ENCODE results near the gene NAP1L5. TPM values are rescaled to one million over a fixed set of nuclear protein-coding genes. Genes with fewer than 3 reads are reported as not detected.

Gene NAP1L5
- polyA plus RNA-seq, 2 donors = 1.9 to 2.1 TPM

- Histone ChIP-seq H3K9me3 (ENCODE audit: control insufficient read depth in 2 of 2, insufficient read depth in 1 of 2, low read depth in 1 of 2, low read length in 1 of 2) (no peaks in the 10 kb centered on the region), H3K27me3 (ENCODE audit: control insufficient read depth in 1 of 2, insufficient read depth in 2 of 2, low read length in 2 of 2) (no peaks in the 10 kb centered on the region), H3K36me3 (ENCODE audit: control insufficient read depth in 2 of 2, insufficient read depth in 2 of 2, low read length in 1 of 2) (peaks cover 2 to 3% of the 10 kb centered on the region in 2 donors), H3K27ac (ENCODE audit: low read depth in 2 of 2, low read length in 1 of 2) (no peak overlapping the region), H3K4me1 (ENCODE audit: control insufficient read depth in 2 of 2, insufficient read depth in 2 of 2, low read length in 1 of 2) (no peaks in the 10 kb centered on the region), H3K4me3 (ENCODE audit: low read depth in 1 of 2, low read length in 2 of 2) (no peak overlapping the region)
- WGBS, 2 donors = 84 to 94% methylated on average over 1 of the region's 1 CpG
These were observed 12.4 kb upstream of the NAP1L5 start for GRCh38 chr4:88709989-88710388.

GRCh38 chr4:88706574-88706973, 8.9 kb upstream of the NAP1L5 start:
- no peaks in the 10 kb centered on the region for H3K4me1 ChIP-seq (ENCODE audit: control insufficient read depth in 2 of 2, insufficient read depth in 2 of 2, low read length in 1 of 2)
- no peaks in the 10 kb centered on the region for H3K9me3 ChIP-seq (ENCODE audit: control insufficient read depth in 2 of 2, insufficient read depth in 1 of 2, low read depth in 1 of 2, low read length in 1 of 2)
- H3K4me3 ChIP-seq (ENCODE audit: low read depth in 1 of 2, low read length in 2 of 2) = no peak overlapping the region
- WGBS, 2 donors = 46 to 53% methylated on average over 9 of the region's 9 CpGs
- peak overlapping the region in 1 of 2 donors; percentile 42 for H3K27ac ChIP-seq (ENCODE audit: low read depth in 2 of 2, low read length in 1 of 2)
- H3K27me3 ChIP-seq (ENCODE audit: control insufficient read depth in 1 of 2, insufficient read depth in 2 of 2, low read length in 2 of 2) = no peaks in the 10 kb centered on the region
- H3K36me3 ChIP-seq (ENCODE audit: control insufficient read depth in 2 of 2, insufficient read depth in 2 of 2, low read length in 1 of 2) = peaks cover 3 to 5% of the 10 kb centered on the region in 2 donors

- no peak overlapping the region for H3K27ac ChIP-seq (ENCODE audit: low read depth in 2 of 2, low read length in 1 of 2)
- H3K4me1 ChIP-seq (ENCODE audit: control insufficient read depth in 2 of 2, insufficient read depth in 2 of 2, low read length in 1 of 2) = no peaks in the 10 kb centered on the region
- no peak overlapping the region for H3K4me3 ChIP-seq (ENCODE audit: low read depth in 1 of 2, low read length in 2 of 2)
- H3K9me3 ChIP-seq (ENCODE audit: control insufficient read depth in 2 of 2, insufficient read depth in 1 of 2, low read depth in 1 of 2, low read length in 1 of 2) = no peaks in the 10 kb centered on the region
- no peaks in the 10 kb centered on the region for H3K27me3 ChIP-seq (ENCODE audit: control insufficient read depth in 1 of 2, insufficient read depth in 2 of 2, low read length in 2 of 2)
- H3K36me3 ChIP-seq (ENCODE audit: control insufficient read depth in 2 of 2, insufficient read depth in 2 of 2, low read length in 1 of 2) = peaks cover 3 to 5% of the 10 kb centered on the region in 2 donors
- 59 to 65% methylated on average over 3 of the region's 3 CpGs for WGBS, 2 donors
These were observed 8.3 kb upstream of the NAP1L5 start for GRCh38 chr4:88705805-88706492.

GRCh38 chr4:88705223-88705622, 7.6 kb upstream of the NAP1L5 start:
- Histone ChIP-seq H3K4me3 (ENCODE audit: low read depth in 1 of 2, low read length in 2 of 2) (no peak overlapping the region), H3K27ac (ENCODE audit: low read depth in 2 of 2, low read length in 1 of 2) (no peak overlapping the region), H3K36me3 (ENCODE audit: control insufficient read depth in 2 of 2, insufficient read depth in 2 of 2, low read length in 1 of 2) (peaks cover 1 to 5% of the 10 kb centered on the region in 2 donors), H3K27me3 (ENCODE audit: control insufficient read depth in 1 of 2, insufficient read depth in 2 of 2, low read length in 2 of 2) (no peaks in the 10 kb centered on the region), H3K4me1 (ENCODE audit: control insufficient read depth in 2 of 2, insufficient read depth in 2 of 2, low read length in 1 of 2) (no peaks in the 10 kb centered on the region), H3K9me3 (ENCODE audit: control insufficient read depth in 2 of 2, insufficient read depth in 1 of 2, low read depth in 1 of 2, low read length in 1 of 2) (no peaks in the 10 kb centered on the region)

GRCh38 chr4:88702782-88703181, 5.2 kb upstream of the NAP1L5 start:
- 85 to 89% methylated on average over 2 of the region's 2 CpGs for WGBS, 2 donors
- Histone ChIP-seq H3K27ac (ENCODE audit: low read depth in 2 of 2, low read length in 1 of 2) (no peak overlapping the region), H3K36me3 (ENCODE audit: control insufficient read depth in 2 of 2, insufficient read depth in 2 of 2, low read length in 1 of 2) (peaks cover 2 to 9% of the 10 kb centered on the region in 2 donors), H3K4me3 (ENCODE audit: low read depth in 1 of 2, low read length in 2 of 2) (no peak overlapping the region), H3K27me3 (ENCODE audit: control insufficient read depth in 1 of 2, insufficient read depth in 2 of 2, low read length in 2 of 2) (no peaks in the 10 kb centered on the region), H3K4me1 (ENCODE audit: control insufficient read depth in 2 of 2, insufficient read depth in 2 of 2, low read length in 1 of 2) (no peaks in the 10 kb centered on the region), H3K9me3 (ENCODE audit: control insufficient read depth in 2 of 2, insufficient read depth in 1 of 2, low read depth in 1 of 2, low read length in 1 of 2) (no peaks in the 10 kb centered on the region)

GRCh38 chr4:88698519-88698918, 890 bp upstream of the NAP1L5 start:
- WGBS, 2 donors = 98 to 99% methylated on average over 7 of the region's 7 CpGs
- H3K4me3 ChIP-seq (ENCODE audit: low read depth in 1 of 2, low read length in 2 of 2) = no peak overlapping the region
- no peaks in the 10 kb centered on the region for H3K4me1 ChIP-seq (ENCODE audit: control insufficient read depth in 2 of 2, insufficient read depth in 2 of 2, low read length in 1 of 2)
- H3K27ac ChIP-seq (ENCODE audit: low read depth in 2 of 2, low read length in 1 of 2) = peak overlapping the region in 1 of 2 donors; percentile 50
- peaks cover 2 to 6% of the 10 kb centered on the region in 2 donors for H3K36me3 ChIP-seq (ENCODE audit: control insufficient read depth in 2 of 2, insufficient read depth in 2 of 2, low read length in 1 of 2)
- H3K27me3 ChIP-seq (ENCODE audit: control insufficient read depth in 1 of 2, insufficient read depth in 2 of 2, low read length in 2 of 2) = no peaks in the 10 kb centered on the region
- no peaks in the 10 kb centered on the region for H3K9me3 ChIP-seq (ENCODE audit: control insufficient read depth in 2 of 2, insufficient read depth in 1 of 2, low read depth in 1 of 2, low read length in 1 of 2)

- H3K36me3 ChIP-seq (ENCODE audit: control insufficient read depth in 2 of 2, insufficient read depth in 2 of 2, low read length in 1 of 2) = peaks cover 2 to 5% of the 10 kb centered on the region in 2 donors
- peak overlapping the region; percentile 6 to 76 for H3K27ac ChIP-seq (ENCODE audit: low read depth in 2 of 2, low read length in 1 of 2)
- no peaks in the 10 kb centered on the region for H3K4me1 ChIP-seq (ENCODE audit: control insufficient read depth in 2 of 2, insufficient read depth in 2 of 2, low read length in 1 of 2)
- no peaks in the 10 kb centered on the region for H3K9me3 ChIP-seq (ENCODE audit: control insufficient read depth in 2 of 2, insufficient read depth in 1 of 2, low read depth in 1 of 2, low read length in 1 of 2)
- WGBS, 2 donors = 45 to 57% methylated on average over 18 of the region's 18 CpGs
- peak overlapping the region; percentile 53 to 66 for H3K4me3 ChIP-seq (ENCODE audit: low read depth in 1 of 2, low read length in 2 of 2)
- no peaks in the 10 kb centered on the region for H3K27me3 ChIP-seq (ENCODE audit: control insufficient read depth in 1 of 2, insufficient read depth in 2 of 2, low read length in 2 of 2)
These were observed 488 bp downstream of the NAP1L5 start for GRCh38 chr4:88697141-88697540.

- no peaks in the 10 kb centered on the region for H3K27me3 ChIP-seq (ENCODE audit: control insufficient read depth in 1 of 2, insufficient read depth in 2 of 2, low read length in 2 of 2)
- H3K9me3 ChIP-seq (ENCODE audit: control insufficient read depth in 2 of 2, insufficient read depth in 1 of 2, low read depth in 1 of 2, low read length in 1 of 2) = no peaks in the 10 kb centered on the region
- WGBS, 2 donors = 59 to 60% methylated on average over 7 of the region's 7 CpGs
- H3K4me3 ChIP-seq (ENCODE audit: low read depth in 1 of 2, low read length in 2 of 2) = no peak overlapping the region
- peaks cover 2 to 4% of the 10 kb centered on the region in 2 donors for H3K36me3 ChIP-seq (ENCODE audit: control insufficient read depth in 2 of 2, insufficient read depth in 2 of 2, low read length in 1 of 2)
- no peak overlapping the region for H3K27ac ChIP-seq (ENCODE audit: low read depth in 2 of 2, low read length in 1 of 2)
- no peaks in the 10 kb centered on the region for H3K4me1 ChIP-seq (ENCODE audit: control insufficient read depth in 2 of 2, insufficient read depth in 2 of 2, low read length in 1 of 2)
These were observed 999 bp downstream of the NAP1L5 start for GRCh38 chr4:88696630-88697029.

GRCh38 chr4:88693792-88694191, 3.8 kb downstream of the NAP1L5 start:
- no peaks in the 10 kb centered on the region for H3K27me3 ChIP-seq (ENCODE audit: control insufficient read depth in 1 of 2, insufficient read depth in 2 of 2, low read length in 2 of 2)
- H3K27ac ChIP-seq (ENCODE audit: low read depth in 2 of 2, low read length in 1 of 2) = no peak overlapping the region
- H3K4me3 ChIP-seq (ENCODE audit: low read depth in 1 of 2, low read length in 2 of 2) = no peak overlapping the region
- H3K36me3 ChIP-seq (ENCODE audit: control insufficient read depth in 2 of 2, insufficient read depth in 2 of 2, low read length in 1 of 2) = peaks cover 4 to 7% of the 10 kb centered on the region in 2 donors
- WGBS, 2 donors = 66 to 73% methylated on average over 3 of the region's 3 CpGs
- no peaks in the 10 kb centered on the region for H3K4me1 ChIP-seq (ENCODE audit: control insufficient read depth in 2 of 2, insufficient read depth in 2 of 2, low read length in 1 of 2)
- no peaks in the 10 kb centered on the region for H3K9me3 ChIP-seq (ENCODE audit: control insufficient read depth in 2 of 2, insufficient read depth in 1 of 2, low read depth in 1 of 2, low read length in 1 of 2)

- H3K9me3 ChIP-seq (ENCODE audit: control insufficient read depth in 2 of 2, insufficient read depth in 1 of 2, low read depth in 1 of 2, low read length in 1 of 2) = no peaks in the 10 kb centered on the region
- no peaks in the 10 kb centered on the region for H3K27me3 ChIP-seq (ENCODE audit: control insufficient read depth in 1 of 2, insufficient read depth in 2 of 2, low read length in 2 of 2)
- no peak overlapping the region for H3K4me3 ChIP-seq (ENCODE audit: low read depth in 1 of 2, low read length in 2 of 2)
- H3K4me1 ChIP-seq (ENCODE audit: control insufficient read depth in 2 of 2, insufficient read depth in 2 of 2, low read length in 1 of 2) = no peaks in the 10 kb centered on the region
- H3K27ac ChIP-seq (ENCODE audit: low read depth in 2 of 2, low read length in 1 of 2) = no peak overlapping the region
- 95 to 97% methylated on average over 3 of the region's 3 CpGs for WGBS, 2 donors
- peaks cover 0 to 12% of the 10 kb centered on the region in 2 donors for H3K36me3 ChIP-seq (ENCODE audit: control insufficient read depth in 2 of 2, insufficient read depth in 2 of 2, low read length in 1 of 2)
These were observed 7.3 kb downstream of the NAP1L5 start for GRCh38 chr4:88690355-88690754.

Measured in esophagus (tissue), 2 donors.